ENCODE results near the gene ZNF407.

The ZNF407 gene

DNA sequence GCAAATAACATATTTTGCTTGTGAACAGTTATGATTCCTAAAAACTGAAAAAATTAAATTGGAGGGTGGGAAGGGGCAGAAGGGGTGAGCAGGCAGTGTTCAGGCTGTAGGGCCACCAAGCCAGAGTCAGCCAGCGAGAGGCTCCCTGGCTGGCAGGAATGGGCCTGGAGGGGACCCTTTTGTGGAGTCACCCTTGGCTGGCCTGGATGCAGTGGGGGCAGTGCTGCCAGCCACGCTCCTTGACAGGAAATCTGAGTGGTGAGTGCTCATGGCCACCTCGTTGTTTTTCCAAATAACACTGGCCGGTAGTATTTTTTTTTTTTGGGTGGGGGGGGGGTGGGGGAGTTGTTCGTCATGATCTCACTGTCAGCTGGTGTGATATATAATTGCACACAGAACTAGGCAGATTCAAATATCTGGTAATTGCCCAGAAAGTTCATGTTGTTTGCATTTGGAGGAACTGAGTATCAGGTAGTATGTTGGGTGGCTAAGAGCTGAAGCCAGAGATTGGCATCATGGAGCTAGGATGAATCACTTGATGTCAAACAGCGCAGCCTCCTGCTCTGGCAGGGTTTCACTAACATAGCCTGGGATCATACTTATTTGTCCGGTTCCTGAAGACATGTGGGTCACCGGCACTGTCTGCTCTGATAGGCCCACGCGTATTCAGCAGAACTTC, 451.2 kb downstream of the ZNF407 start:
- no peak for DNase-seq (ENCODE audit: low read depth)
- TF ChIP-seq, protein P1, sequence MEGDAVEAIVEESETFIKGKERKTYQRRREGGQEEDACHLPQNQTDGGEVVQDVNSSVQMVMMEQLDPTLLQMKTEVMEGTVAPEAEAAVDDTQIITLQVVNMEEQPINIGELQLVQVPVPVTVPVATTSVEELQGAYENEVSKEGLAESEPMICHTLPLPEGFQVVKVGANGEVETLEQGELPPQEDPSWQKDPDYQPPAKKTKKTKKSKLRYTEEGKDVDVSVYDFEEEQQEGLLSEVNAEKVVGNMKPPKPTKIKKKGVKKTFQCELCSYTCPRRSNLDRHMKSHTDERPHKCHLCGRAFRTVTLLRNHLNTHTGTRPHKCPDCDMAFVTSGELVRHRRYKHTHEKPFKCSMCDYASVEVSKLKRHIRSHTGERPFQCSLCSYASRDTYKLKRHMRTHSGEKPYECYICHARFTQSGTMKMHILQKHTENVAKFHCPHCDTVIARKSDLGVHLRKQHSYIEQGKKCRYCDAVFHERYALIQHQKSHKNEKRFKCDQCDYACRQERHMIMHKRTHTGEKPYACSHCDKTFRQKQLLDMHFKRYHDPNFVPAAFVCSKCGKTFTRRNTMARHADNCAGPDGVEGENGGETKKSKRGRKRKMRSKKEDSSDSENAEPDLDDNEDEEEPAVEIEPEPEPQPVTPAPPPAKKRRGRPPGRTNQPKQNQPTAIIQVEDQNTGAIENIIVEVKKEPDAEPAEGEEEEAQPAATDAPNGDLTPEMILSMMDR (conservative IDR thresholded peaks at IDR 0.05; ENCODE audit: control insufficient read depth, insufficient read depth, low read depth, low read length) = no peak
- H3K4me3 ChIP-seq (ENCODE audit: control insufficient read depth, low read depth, low read length) = no peak overlapping the region

DNA sequence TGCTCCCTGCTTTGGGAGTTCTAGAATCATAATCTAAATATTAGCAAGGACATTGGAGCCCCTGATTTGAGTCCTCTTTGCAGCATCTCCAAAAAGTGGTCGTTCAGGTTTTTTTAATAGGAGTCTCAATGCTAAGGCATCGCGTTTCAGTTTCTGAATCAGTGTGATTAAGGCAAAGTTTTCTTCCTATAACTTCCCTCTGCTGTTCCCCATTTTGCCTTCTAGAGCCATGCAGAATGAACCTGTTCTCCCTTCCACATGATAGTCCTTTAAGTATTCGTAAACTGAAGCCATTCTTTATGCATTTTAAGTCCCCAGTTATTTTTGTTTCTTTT, 451.8 kb downstream of the ZNF407 start:
- TF ChIP-seq, protein P1 (conservative IDR thresholded peaks at IDR 0.05; ENCODE audit: control insufficient read depth, insufficient read depth, low read depth, low read length) = no peak
- no peak for DNase-seq (ENCODE audit: low read depth)
- no peak overlapping the region for H3K4me3 ChIP-seq (ENCODE audit: control insufficient read depth, low read depth, low read length)

DNA sequence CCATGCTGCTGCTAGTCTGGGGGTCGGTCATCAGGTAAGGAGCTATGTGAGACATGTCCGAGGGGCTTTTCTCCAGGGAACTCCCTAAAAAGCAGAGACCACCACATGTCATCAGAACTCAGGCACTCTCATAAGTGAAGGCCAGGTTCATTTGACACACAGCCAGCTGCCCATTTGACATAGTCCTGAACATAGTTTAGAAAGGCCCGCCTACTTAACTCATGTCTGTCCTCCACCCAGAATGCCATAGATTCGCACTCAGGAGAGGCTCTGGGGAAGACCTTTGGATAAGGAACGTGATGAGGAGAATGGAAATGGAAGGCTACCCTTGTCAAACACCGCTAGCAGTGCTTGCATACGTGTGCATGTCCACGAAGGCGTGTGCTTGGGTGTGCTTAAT, 454.1 kb downstream of the ZNF407 start:
- no peak for DNase-seq (ENCODE audit: low read depth)
- H3K4me3 ChIP-seq (ENCODE audit: control insufficient read depth, low read depth, low read length) = no peak overlapping the region
- TF ChIP-seq, protein P1 (conservative IDR thresholded peaks at IDR 0.05; ENCODE audit: control insufficient read depth, insufficient read depth, low read depth, low read length) = no peak

DNA sequence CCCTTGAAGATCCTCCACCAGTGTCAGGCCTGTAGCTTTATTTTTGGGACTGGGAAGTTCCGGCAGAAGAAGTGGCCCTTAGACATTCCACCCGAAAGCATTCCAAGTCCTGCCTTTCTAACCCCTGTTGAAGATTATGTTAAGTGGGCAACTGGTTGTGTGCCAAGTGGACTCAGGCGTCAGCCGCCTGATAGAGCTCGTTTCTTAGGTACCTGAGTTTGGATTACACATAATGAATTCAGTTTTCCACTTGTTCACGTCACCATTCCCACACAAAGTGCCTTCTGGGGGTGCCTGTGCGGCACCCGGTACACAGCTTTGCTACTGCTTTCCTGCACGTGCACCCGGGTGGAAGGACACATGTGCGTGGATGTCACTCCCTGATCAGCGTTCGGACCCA, 454.8 kb downstream of the ZNF407 start:
- TF ChIP-seq, protein P1 (conservative IDR thresholded peaks at IDR 0.05; ENCODE audit: control insufficient read depth, insufficient read depth, low read depth, low read length) = no peak
- DNase-seq (ENCODE audit: low read depth) = no peak

DNA sequence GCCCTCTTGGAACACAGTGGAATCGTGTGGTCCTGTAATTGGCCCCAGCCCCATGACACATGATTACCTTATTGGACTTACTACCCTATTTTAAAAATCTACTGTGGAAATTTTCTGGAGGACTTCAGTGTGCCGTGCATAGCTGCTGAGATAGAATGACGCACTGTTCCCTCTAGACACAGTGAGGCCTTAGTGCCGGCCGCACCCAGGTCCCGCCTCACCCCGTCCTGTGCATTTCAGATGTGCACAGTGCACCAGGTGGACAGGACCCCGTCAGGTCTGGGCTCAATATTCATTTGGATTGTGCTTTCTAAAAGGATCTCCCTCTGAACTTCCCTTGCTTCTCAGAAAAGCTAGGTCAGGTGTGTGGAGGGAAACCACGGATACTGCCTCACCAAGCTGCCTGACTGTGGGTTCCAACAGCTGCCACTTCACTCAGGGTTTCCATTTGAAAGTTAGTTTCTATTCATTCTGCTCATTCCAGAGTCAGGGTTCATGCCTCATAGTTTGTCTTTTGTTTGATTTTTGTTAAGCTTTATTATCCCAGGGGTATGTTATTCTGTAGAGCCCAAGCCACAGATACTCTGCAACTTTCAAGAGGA, 455.5 kb downstream of the ZNF407 start:
- no peak overlapping the region for H3K4me3 ChIP-seq (ENCODE audit: control insufficient read depth, low read depth, low read length)
- TF ChIP-seq, protein P1 (conservative IDR thresholded peaks at IDR 0.05; ENCODE audit: control insufficient read depth, insufficient read depth, low read depth, low read length) = no peak
- DNase-seq (ENCODE audit: low read depth) = no peak

More for the DNA sequence above, 454.8 kb downstream of the ZNF407 start:
- H3K4me3 ChIP-seq (ENCODE audit: control insufficient read depth, low read depth, low read length) = no peak overlapping the region

DNA sequence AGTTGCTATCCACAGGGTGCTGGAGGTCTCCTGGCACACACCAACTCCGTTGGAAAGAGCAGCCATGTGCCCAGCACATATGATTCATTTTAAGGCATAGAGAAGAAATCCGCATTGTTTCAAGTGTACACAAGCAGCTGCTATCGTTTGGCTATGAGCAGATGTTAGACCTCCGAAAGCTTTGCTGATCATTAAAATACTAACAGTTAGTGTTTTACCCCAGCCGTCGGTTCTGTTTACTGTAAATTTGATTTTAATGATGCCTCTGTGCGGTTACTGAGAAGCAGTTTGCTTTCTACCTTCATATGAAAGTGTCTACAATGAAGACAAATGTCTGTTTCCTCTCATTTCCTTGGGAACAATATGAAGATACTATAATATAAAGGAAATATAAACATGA, 456.4 kb downstream of the ZNF407 start:
- DNase-seq (ENCODE audit: low read depth) = no peak
- TF ChIP-seq, protein P1 (conservative IDR thresholded peaks at IDR 0.05; ENCODE audit: control insufficient read depth, insufficient read depth, low read depth, low read length) = no peak
- H3K4me3 ChIP-seq (ENCODE audit: control insufficient read depth, low read depth, low read length) = no peak overlapping the region

Measured in fibroblast of mammary gland (primary cell).